Stimulated activated CD4-positive, alpha-beta T cell treated with anti-CD3 and anti-CD28 coated beads, Interleukin-1b, Interleukin-23, amount 100 ng/mL, for 1 hour (primary cell): ENCODE measurements around the gene ABCG8.

Experiments
- DNase-seq, 2 donors: peaks; one replicate each; pipeline ENCODE4 v3.0.0-alpha.2; 2020; ENCODE audit warnings: low read depth in 2 of 2

The ABCG8 gene

DNA sequence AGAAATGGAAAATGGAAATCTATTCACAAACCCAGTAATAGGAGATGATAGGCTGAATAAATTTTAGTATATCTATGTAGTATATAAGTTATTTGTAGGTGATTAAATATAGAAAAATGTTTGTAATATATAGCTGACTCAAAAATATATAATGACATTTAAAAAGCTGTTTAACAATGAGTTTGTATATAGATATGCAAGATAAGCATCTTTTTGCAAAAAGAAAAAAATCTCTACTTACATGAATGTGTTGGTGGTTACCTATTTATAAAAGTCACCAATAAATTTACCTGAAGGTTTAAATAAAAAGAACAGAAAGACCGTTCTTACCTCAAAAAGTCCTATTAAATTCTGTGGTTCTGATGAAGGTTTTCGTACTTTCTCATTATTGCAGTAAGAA, 85.7 kb downstream of the ABCG8 start:
- no peak for DNase-seq

DNA sequence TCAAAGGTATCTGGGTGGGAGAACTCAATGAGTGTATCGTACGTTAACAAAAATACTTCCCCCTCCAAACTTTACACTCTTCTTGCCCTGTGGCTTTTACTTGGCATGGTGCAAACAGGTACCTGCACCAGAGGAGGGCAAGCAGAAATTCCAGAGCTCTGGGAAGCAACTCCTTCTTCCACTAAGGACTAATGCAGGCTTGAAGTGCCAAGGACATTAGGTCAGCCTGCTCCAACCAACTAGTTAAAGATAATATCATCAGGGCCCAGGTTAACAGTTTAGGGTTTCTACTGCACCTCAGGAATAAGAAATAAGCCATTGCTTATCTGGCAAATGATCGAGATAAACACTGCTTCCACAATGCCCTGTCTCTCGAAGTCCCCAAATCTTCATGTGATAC, 86.7 kb downstream of the ABCG8 start:
- DNase-seq, result no peak

DNA sequence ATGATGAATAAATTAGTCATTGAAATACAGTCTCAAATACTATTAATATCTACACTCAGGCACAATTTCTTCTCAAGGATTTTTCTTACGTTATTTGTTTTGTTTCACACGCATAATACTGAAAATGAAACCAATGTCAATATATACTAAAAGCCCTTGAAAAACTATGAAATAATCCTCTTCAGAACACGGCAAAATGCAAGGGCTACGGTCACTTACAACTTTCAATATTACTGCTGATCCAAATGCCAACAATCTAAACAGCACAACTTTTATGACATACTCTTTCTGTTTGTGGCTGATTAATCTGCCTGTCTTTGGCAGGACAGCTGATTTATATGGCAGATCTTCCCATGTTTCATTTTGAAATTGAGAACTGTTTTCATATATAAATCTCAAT, 88.7 kb downstream of the ABCG8 start:
- no peak for DNase-seq

DNA sequence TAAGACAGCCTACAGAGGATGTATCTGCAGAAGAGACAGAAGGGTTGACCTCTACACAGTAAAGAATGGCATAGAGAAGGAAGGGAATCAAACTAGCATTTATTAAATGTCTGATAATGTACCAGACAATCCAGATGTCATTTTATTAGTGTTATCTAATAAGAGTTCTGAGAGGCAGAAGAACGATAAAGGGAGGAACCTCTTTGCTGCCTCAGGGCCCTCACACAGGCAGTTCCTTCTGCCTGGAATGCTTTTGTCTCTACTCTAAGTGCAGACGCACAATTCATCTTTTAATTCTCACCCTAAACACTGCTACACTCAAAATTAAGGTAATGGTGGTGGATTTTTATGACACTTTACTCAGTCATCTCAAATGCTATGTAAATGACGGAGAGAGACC, 92.5 kb downstream of the ABCG8 start:
- DNase-seq, result no peak
